Epidermal melanocyte (primary cell): ENCODE data around the gene ACOXL.

Source experiments
- DNase-seq: peaks from one replicate; pipeline ENCODE4 v3.0.0; 2011; ENCODE audit warnings: low spot score; ENCODE audit not compliant: insufficient read length

Gene ACOXL

GRCh38 chr2:110874453-110875383 lies 142.3 kb downstream of the ACOXL start:
- no peak for DNase-seq

- no peak for DNase-seq
These were observed 143.0 kb downstream of the ACOXL start for GRCh38 chr2:110875384-110875725.

GRCh38 chr2:110876167-110876999 lies 144.0 kb downstream of the ACOXL start:
- no peak for DNase-seq

GRCh38 chr2:110877031-110877827 lies 144.9 kb downstream of the ACOXL start:
- DNase-seq, result no peak

- DNase-seq, result no peak
These were observed 145.8 kb downstream of the ACOXL start for GRCh38 chr2:110878150-110878549.

- DNase-seq, result no peak
These were observed 149.5 kb downstream of the ACOXL start for GRCh38 chr2:110881908-110882307.

- DNase-seq, result no peak
These were observed 151.0 kb downstream of the ACOXL start for GRCh38 chr2:110883406-110883805.

- DNase-seq, result no peak
These were observed 152.9 kb downstream of the ACOXL start for GRCh38 chr2:110885256-110885655.

- DNase-seq, result no peak
These were observed 154.6 kb downstream of the ACOXL start for GRCh38 chr2:110886826-110887573.

- no peak for DNase-seq
These were observed 156.0 kb downstream of the ACOXL start for GRCh38 chr2:110888411-110888810.

GRCh38 chr2:110891626-110892025 lies 159.3 kb downstream of the ACOXL start:
- no peak for DNase-seq

- DNase-seq, result no peak
These were observed 163.9 kb downstream of the ACOXL start for GRCh38 chr2:110896226-110896625.

GRCh38 chr2:110897966-110898365 lies 165.6 kb downstream of the ACOXL start:
- no peak for DNase-seq

GRCh38 chr2:110900191-110900590 lies 167.8 kb downstream of the ACOXL start:
- DNase-seq, result no peak

- DNase-seq, result no peak
These were observed 171.2 kb downstream of the ACOXL start for GRCh38 chr2:110903548-110903947.

GRCh38 chr2:110904116-110904778 lies 171.9 kb downstream of the ACOXL start:
- DNase-seq, result no peak

GRCh38 chr2:110904779-110905148 lies 172.4 kb downstream of the ACOXL start:
- no peak for DNase-seq

- no peak for DNase-seq
These were observed 172.8 kb downstream of the ACOXL start for GRCh38 chr2:110905217-110905616.

GRCh38 chr2:110906613-110907298 lies 174.4 kb downstream of the ACOXL start:
- DNase-seq, result no peak

GRCh38 chr2:110909501-110909900 lies 177.1 kb downstream of the ACOXL start:
- no peak for DNase-seq
